NT2/D1 (cell line): ENCODE measurements around the gene ASXL1.

ENCODE experiments used
- SUZ12 ChIP-seq: IDR thresholded peaks from 2 replicates; pipeline ENCODE4 v1.6.1; 2011; ENCODE audit not compliant: insufficient read length, insufficient read depth; ENCODE audit errors: extremely low read depth
- YY1 ChIP-seq: IDR thresholded peaks from 2 replicates; pipeline ENCODE4 v1.6.1; 2011; ENCODE audit not compliant: insufficient read length, insufficient read depth
- ZNF274 ChIP-seq: IDR thresholded peaks from 2 replicates; pipeline ENCODE4 v1.6.1; 2011; ENCODE audit warnings: mild to moderate bottlenecking, low read depth, low read length

DNA sequence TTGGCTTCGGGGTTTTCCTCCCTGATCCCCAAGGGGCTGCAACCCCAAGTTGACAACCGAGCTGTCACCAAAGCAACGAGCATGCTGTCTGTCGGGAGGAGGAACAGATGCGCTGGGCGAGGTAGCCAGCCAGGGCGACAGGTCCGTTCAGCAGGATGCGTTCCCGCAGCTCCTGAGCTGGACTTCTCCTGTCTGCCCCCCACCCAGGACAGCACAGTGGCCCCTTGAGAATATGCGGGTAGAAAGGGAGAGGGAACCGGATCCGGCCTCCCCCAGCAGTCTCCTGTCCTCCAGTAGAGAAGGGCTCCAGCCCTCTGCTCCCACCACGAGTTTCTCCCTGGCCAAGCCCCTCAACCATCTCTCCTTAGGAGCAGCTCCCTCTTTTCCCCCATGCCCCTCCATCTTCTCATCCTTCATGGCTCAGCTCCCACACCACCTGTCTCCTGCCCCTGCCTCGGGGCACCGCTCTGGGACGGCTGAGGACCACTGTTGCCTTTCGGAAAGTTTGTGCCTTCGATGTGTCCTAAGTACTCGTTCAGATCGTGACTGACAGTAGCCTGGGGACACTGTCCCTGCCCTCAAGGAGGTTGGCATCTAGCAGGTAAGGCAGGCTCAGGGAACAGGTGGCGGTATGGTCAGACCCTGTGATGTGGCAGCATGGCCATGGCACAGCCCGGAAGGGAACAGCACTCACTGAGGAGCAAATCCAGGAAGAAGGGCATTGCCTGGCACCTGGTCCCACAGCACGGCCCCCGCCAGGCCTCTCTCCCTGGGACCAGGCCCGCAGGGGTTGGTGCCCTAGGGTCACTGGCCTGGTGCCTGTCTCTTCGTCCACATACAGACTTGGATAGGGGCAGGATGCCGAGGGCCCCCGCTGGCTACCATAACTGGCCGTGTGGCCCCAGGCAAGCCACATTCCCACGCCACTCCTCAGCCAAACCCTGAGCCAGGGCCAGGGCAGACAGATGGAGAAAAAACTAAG lies 96.3 kb downstream of the ASXL1 start:
- TF ChIP-seq ZNF274, result no peak
- no peak for TF ChIP-seq YY1
- no peak for TF ChIP-seq SUZ12
